HFF-Myc (cell line): Measurements from ENCODE around the gene RIN1.
A peak's percentile ranks its signal among the peaks of the same experiment; 100 is the strongest.

Source experiments
- DNase-seq: peaks from one replicate; pipeline ENCODE4 v3.0.0-alpha.2; 2011; ENCODE audit warnings: low read depth; ENCODE audit errors: extremely low read depth
- H3K4me3 ChIP-seq: replicated peaks from 2 replicates; pipeline ENCODE4 v1.5.1; 2011; ENCODE audit warnings: low read depth, mild to moderate bottlenecking, control low read depth, low read length
- TF ChIP-seq, protein P1 (sequence below): IDR thresholded peaks from 2 replicates; pipeline ENCODE4 v1.5.1; 2012; ENCODE audit warnings: mild to moderate bottlenecking, low read depth, low read length, control low read depth; ENCODE audit errors: missing control alignments

The RIN1 gene

GRCh38 chr11:66335531-66336233 lies 552 bp downstream of the RIN1 start:
- no peak for DNase-seq
- TF ChIP-seq, protein P1, sequence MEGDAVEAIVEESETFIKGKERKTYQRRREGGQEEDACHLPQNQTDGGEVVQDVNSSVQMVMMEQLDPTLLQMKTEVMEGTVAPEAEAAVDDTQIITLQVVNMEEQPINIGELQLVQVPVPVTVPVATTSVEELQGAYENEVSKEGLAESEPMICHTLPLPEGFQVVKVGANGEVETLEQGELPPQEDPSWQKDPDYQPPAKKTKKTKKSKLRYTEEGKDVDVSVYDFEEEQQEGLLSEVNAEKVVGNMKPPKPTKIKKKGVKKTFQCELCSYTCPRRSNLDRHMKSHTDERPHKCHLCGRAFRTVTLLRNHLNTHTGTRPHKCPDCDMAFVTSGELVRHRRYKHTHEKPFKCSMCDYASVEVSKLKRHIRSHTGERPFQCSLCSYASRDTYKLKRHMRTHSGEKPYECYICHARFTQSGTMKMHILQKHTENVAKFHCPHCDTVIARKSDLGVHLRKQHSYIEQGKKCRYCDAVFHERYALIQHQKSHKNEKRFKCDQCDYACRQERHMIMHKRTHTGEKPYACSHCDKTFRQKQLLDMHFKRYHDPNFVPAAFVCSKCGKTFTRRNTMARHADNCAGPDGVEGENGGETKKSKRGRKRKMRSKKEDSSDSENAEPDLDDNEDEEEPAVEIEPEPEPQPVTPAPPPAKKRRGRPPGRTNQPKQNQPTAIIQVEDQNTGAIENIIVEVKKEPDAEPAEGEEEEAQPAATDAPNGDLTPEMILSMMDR, result no peak
- H3K4me3 ChIP-seq, result peak overlapping the region; percentile 89

DNA sequence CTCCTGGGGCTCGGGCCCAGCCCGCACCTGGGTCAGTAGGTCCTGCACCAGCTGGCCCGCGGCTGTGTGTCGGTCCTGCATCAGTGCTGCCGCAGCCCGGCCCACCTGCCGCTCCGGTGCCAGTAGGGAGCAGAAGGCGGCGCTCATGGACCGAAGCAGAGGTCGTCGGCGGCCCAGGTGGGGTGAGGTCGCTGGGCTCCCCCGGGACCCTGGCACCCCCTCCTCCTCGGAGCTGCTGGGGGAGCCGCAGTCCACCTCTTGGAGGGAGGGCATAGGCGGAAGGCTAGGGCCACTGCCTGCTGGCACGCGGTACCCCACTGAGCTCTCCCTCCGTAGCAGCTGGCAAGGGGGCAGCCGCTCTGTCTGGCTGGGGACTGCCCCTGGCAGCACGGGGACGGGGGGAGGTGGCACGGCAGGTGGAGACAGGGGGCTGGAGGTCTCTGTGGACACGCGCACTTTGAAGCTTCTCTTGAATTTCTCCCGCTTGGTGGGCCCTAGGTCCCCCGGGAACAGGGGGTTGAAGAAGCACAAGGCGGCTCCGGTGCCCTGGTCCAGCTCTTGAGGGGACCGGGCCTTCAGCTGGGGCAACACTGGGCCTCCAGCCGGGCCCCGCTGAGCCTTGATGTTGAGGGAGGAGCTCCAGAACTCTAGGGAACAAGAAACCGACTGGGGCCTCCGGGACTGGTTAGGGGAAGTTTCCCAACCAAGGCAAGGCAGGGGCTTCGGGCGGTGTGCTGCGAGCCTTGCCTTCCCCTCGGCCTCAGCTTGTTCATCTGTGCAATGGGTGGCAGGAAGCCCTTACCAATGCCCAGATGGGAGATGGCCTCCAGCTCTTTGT lies 1.4 kb downstream of the RIN1 start:
- TF ChIP-seq, protein P1, result no peak
- DNase-seq, result no peak
- H3K4me3 ChIP-seq, result peak overlapping the region; percentile 89

DNA sequence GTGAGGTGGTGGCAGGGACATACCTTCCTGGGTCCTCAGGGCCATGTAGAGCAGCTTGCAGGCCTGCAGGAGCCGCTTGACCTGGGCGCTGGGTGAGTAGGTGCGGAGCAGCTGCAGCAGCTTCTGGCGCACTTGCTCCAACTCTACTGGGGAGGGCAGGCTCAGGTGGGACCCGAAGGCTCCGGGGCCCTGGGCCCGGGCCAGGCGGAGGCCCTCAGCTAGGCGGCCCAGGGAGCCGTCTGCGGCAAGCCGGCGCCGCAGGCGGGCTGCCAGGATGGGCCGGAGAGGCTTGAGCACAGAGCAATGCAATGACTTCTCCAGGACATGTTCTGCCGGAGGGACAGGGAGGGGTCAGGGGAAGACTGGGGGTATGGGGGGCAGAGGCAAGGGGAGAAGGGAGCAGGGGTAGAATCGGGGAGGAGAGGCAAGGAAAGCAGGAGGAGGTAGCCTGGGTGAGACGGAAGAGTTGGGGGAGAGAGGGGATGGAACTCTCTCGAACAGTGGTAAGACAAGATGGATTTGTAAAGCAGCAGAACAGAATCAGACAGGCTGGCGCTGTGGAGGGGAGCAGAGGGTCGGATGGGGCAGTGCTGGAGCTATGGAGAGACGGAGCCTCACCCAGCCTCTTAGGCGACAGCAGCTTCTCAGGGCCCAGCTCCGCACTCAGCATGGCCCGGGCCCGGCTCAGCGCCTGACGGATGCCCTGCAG lies 2.2 kb downstream of the RIN1 start:
- peak overlapping the region; percentile 89 for H3K4me3 ChIP-seq
- DNase-seq, result no peak
- TF ChIP-seq, protein P1, result no peak

DNA sequence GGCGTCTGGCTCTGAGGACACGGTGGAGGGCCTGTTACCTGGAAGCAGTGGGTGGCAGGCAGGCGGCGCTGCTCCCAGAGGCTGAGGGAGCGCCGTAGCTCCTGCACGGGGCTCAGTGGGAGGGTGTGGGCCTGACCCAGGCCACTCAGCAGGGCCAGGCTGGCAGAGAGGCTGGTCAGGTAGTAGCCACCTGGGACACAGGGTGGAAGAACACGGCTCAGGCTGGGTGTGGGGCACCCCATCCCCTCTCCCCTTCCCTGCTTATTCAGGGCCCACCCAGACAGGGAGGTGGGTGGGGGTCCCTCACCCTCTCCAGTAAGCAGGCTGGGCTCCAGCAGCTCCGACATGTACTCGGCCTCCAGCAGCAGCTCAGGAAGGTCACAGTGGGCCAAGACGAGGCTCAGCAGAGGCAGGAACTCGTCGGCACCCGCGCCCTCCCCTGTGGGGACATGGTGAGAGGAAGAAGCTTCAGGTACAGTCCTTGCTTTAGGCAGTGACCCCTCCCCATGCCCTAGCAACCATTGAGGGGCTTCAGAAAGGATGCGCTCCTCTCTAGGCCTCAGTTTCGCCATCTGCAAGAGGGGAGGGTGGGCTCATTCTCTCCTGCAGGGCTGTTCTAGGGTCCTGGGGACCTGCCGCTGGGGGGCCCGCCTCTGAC lies 2.9 kb downstream of the RIN1 start:
- TF ChIP-seq, protein P1, result no peak
- no peak for DNase-seq
- no peak overlapping the region for H3K4me3 ChIP-seq

DNA sequence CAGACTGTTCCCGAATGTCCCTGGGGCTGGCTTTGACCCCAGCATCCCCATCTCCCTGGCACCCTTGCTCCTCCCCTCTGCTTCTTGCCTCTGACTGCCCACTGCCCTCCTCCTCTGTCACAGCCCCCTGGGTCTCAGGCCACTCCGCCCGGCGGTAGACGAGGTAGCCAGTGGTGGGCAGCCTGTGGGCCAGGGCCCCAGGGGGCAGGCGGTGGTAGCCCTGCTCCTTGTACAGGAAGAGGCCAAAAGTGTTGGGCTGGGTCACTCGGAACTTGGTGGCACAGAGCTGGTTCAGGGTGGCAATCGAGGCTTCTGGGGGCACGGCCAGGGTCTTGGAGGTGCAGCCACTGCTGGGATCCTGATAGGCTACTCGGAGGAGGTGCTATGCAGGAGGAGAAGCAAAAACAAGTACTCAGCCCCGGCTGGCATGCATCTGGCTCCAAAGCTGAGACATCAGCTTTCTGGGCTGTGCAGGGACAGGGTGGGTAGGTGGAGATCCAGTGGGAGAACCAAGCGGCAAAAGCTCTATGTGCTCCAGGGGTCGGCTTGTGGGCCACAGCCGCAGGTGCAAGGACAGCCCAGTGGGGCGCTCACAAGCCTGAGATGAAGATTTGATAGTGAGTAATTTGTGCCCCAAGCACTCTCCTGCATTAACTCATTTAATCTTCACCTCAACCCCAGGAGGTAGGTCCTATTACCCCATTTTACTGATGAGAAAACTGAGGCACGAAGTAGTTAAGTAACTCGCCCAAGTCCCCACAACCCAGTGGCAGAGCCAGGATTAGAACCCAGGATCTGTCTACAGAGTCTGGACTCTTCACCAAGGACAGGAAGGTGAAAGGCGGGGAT lies 3.6 kb downstream of the RIN1 start:
- no peak overlapping the region for H3K4me3 ChIP-seq
- TF ChIP-seq, protein P1, result no peak
- DNase-seq, result no peak
